Thymus (tissue), 11 donors: ENCODE measurements around the gene BBS5. TPM values are rescaled to one million over a fixed set of nuclear protein-coding genes. Genes with fewer than 3 reads are reported as not detected.
A peak's percentile ranks its signal among the peaks of the same experiment; 100 is the strongest.
"Not testable (repeated sequence)": the region's sequence is repeated elsewhere in the genome, so short reads cannot be mapped to it uniquely, and the experiment has no call there.

Experiments used
- DNase-seq, 9 donors: peaks; one replicate each; pipeline ENCODE4 v3.0.0-alpha.2; 2013; ENCODE audit warnings: low spot score in 9 of 9, low read depth in 6 of 9, missing footprints in 1 of 9
- H3K27ac ChIP-seq, 2 donors: one replicate each; pipeline ENCODE4 v1.5.1; 2013; ENCODE audit warnings: control low read depth in 1 of 2, low read depth in 1 of 2, low read length in 1 of 2, mild to moderate bottlenecking in 1 of 2, moderate library complexity in 1 of 2
- H3K27me3 ChIP-seq, 2 donors: one replicate each; pipeline ENCODE4 v1.5.1; 2013; ENCODE audit warnings: low read length in 1 of 2; ENCODE audit not compliant: control insufficient read depth in 2 of 2, insufficient read depth in 1 of 2
- H3K36me3 ChIP-seq, 2 donors: one replicate each; pipeline ENCODE4 v1.5.1; 2013; ENCODE audit warnings: low read length in 1 of 2, mild to moderate bottlenecking in 1 of 2, moderate library complexity in 1 of 2; ENCODE audit not compliant: control insufficient read depth in 2 of 2, insufficient read depth in 2 of 2
- H3K4me1 ChIP-seq, 2 donors: one replicate each; pipeline ENCODE4 v1.5.1; 2013; ENCODE audit warnings: low read length in 2 of 2; ENCODE audit not compliant: control insufficient read depth in 2 of 2, insufficient read depth in 2 of 2
- H3K4me3 ChIP-seq, 2 donors: one replicate each; pipeline ENCODE4 v1.5.1; 2013; ENCODE audit warnings: low read length in 2 of 2, control low read depth in 1 of 2, mild to moderate bottlenecking in 1 of 2
- H3K9me3 ChIP-seq, 2 donors: one replicate each; pipeline ENCODE4 v1.5.1; 2013; ENCODE audit warnings: low read length in 1 of 2, mild to moderate bottlenecking in 1 of 2; ENCODE audit not compliant: control insufficient read depth in 2 of 2, insufficient read depth in 1 of 2
- WGBS: extraction: QIAGEN DNeasy Blood & Tissue Kit; methylation state at CpG from one replicate; pipeline ENCODE4 v1.1.7; 2013; 5-methylcytosine and 5-hydroxymethylcytosine counted together
- polyA plus RNA-seq: library from polyadenylated mRNA; stranded (reverse); fragments of 200-250 nt; gene quantifications from one replicate; pipeline ENCODE4 v1.2.3, GENCODE V29; 2013
- total RNA-seq: library from RNA; stranded (reverse); fragments of 120-200 nt; gene quantifications from one replicate; pipeline ENCODE4 v1.2.4, GENCODE V29; 2013
- donor health status: healthy.

The BBS5 gene
- total and polyA plus RNA-seq, 2 donors = 1.7 to 7.8 TPM

GRCh38 chr2:169453044-169453443 is 26.2 kb upstream of the BBS5 start:
- H3K27me3 ChIP-seq, H3K4me1 ChIP-seq, H3K36me3 ChIP-seq, H3K4me3 ChIP-seq, H3K9me3 ChIP-seq, DNase-seq, H3K27ac ChIP-seq: not testable (repeated sequence)
- 96% methylated on average over 9 of the region's 9 CpGs for WGBS

DNA sequence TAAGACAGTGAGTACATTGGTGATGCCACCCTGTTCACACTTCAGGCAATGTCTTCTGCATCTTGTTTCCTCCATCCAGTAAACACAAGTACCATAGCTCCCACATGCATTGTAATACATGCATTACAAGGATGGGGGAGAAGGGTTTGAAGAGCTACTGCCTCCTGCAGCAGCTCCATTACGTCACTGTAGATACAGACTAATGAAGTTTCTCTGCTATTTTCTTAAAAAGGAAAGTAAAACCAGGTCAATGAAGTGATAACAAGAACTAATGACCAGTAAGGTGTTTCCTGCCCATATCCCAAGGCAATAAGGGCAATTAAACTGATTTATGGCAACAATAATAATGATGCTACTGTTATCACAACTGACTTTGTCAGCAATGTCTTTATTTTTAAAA is 18.2 kb upstream of the BBS5 start:
- WGBS = 92% methylated on average over 1 of the region's 1 CpG
- no peaks in the 10 kb centered on the region for H3K9me3 ChIP-seq
- H3K4me1 ChIP-seq = no peaks in the 10 kb centered on the region
- H3K27me3 ChIP-seq = no peaks in the 10 kb centered on the region
- no peak for DNase-seq
- H3K4me3 ChIP-seq = no peak overlapping the region
- no peak overlapping the region for H3K27ac ChIP-seq
- no peaks in the 10 kb centered on the region for H3K36me3 ChIP-seq

- Histone ChIP-seq H3K9me3 (no peaks in the 10 kb centered on the region), H3K36me3 (no peaks in the 10 kb centered on the region), H3K27me3 (no peaks in the 10 kb centered on the region), H3K4me1 (no peaks in the 10 kb centered on the region), H3K4me3 (no peak overlapping the region), H3K27ac (no peak overlapping the region)
- 92% methylated on average over 4 of the region's 4 CpGs for WGBS
- peak in 1 of 9 donors; percentile 10 for DNase-seq
These were observed 16.2 kb upstream of the BBS5 start for GRCh38 chr2:169462896-169463695.

DNA sequence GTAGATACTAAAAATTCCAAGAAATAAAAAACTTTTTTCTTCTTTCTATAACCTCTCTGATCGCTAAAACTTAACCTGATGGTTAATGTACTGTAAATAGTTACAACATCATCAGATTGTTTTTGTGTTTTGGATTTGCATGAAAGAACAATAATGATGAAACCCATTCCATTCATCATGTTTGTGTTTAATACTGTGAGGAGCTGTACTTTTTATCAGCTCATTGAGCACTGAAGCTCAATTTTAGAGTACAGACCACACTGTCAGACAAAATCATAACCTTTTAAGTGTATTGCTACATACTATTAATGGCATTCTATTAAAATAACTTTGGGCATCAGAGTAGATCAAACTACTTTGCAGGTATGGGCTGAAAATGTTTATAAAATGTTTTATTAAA is 14.8 kb upstream of the BBS5 start:
- Histone ChIP-seq H3K27me3 (no peaks in the 10 kb centered on the region), H3K4me3 (no peak overlapping the region), H3K9me3 (no peaks in the 10 kb centered on the region), H3K4me1 (no peaks in the 10 kb centered on the region), H3K36me3 (no peaks in the 10 kb centered on the region), H3K27ac (no peak overlapping the region)
- DNase-seq = peak in 1 of 9 donors; percentile 27
- WGBS = 98% methylated on average over 1 of the region's 1 CpG

- no peak overlapping the region for H3K4me3 ChIP-seq
- peak in 1 of 9 donors; percentile 47 for DNase-seq
- no peaks in the 10 kb centered on the region for H3K27me3 ChIP-seq
- H3K9me3 ChIP-seq = no peaks in the 10 kb centered on the region
- no peaks in the 10 kb centered on the region for H3K36me3 ChIP-seq
- WGBS = 96% methylated on average over 2 of the region's 2 CpGs
- H3K4me1 ChIP-seq = no peaks in the 10 kb centered on the region
- no peak overlapping the region for H3K27ac ChIP-seq
These were observed 14.4 kb upstream of the BBS5 start for GRCh38 chr2:169464882-169465281.

- WGBS = 100% methylated on average over 1 of the region's 1 CpG
- no peaks in the 10 kb centered on the region for H3K4me1 ChIP-seq
- no peaks in the 10 kb centered on the region for H3K27me3 ChIP-seq
- H3K36me3 ChIP-seq = no peaks in the 10 kb centered on the region
- DNase-seq = peak in 1 of 9 donors; percentile 46
- H3K27ac ChIP-seq = no peak overlapping the region
- no peak overlapping the region for H3K4me3 ChIP-seq
- no peaks in the 10 kb centered on the region for H3K9me3 ChIP-seq
These were observed 10.5 kb upstream of the BBS5 start for GRCh38 chr2:169468841-169469240.

- H3K4me3 ChIP-seq = no peak overlapping the region
- WGBS = 96% methylated on average over 3 of the region's 3 CpGs
- H3K4me1 ChIP-seq = no peaks in the 10 kb centered on the region
- no peaks in the 10 kb centered on the region for H3K27me3 ChIP-seq
- DNase-seq = no peak
- no peaks in the 10 kb centered on the region for H3K36me3 ChIP-seq
- no peak overlapping the region for H3K27ac ChIP-seq
- H3K9me3 ChIP-seq = no peaks in the 10 kb centered on the region
These were observed 9.2 kb upstream of the BBS5 start for GRCh38 chr2:169469952-169470572.

DNA sequence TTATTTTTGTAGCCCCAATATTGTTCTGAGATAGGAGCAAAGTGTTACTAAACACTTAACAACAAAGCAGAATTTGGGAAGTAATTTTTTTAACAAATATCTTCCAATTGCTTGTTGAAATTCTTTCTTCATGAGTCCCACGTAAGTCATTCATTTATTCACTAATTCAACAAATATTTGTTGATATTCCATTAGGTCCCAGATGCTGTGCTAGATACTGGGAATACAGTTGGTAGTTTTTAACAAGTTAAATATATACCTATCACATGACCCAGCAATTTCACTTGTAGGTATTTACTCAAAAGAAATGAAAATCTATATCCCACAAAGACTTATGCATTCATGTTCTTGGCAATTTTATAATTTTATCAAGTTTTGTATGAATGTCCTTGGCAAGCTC is 7.0 kb upstream of the BBS5 start:
- Histone ChIP-seq H3K9me3 (no peaks in the 10 kb centered on the region), H3K36me3 (no peaks in the 10 kb centered on the region), H3K4me1 (no peaks in the 10 kb centered on the region), H3K27ac (no peak overlapping the region), H3K4me3 (no peak overlapping the region), H3K27me3 (no peaks in the 10 kb centered on the region)
- no peak for DNase-seq
- 97% methylated on average over 1 of the region's 1 CpG for WGBS

GRCh38 chr2:169476459-169476858 is 2.8 kb upstream of the BBS5 start:
- no peak overlapping the region for H3K27ac ChIP-seq
- WGBS = 98% methylated on average over 3 of the region's 3 CpGs
- H3K4me1 ChIP-seq = peaks cover 2 to 9% of the 10 kb centered on the region in 2 donors
- H3K9me3 ChIP-seq = no peaks in the 10 kb centered on the region
- H3K27me3 ChIP-seq = no peaks in the 10 kb centered on the region
- no peak overlapping the region for H3K4me3 ChIP-seq
- no peaks in the 10 kb centered on the region for H3K36me3 ChIP-seq
- no peak for DNase-seq
